Tibial artery (tissue), 4 donors: Measurements from ENCODE around the gene JADE2.
A peak's percentile ranks its signal among the peaks of the same experiment; 100 is the strongest.

Experiments
- DNase-seq, 2 donors: peaks; one replicate each; pipeline ENCODE4 v3.0.0-alpha.2; 2019
- H3K27ac ChIP-seq, 2 donors: fragments of 200-600 bp; sonication (generic) in 1 of 2; 1 replicate in 1 of 2; 2 replicates in 1 of 2; pipeline ENCODE4 v1.5.1; 2018 to 2019; ENCODE audit warnings: mild to moderate bottlenecking in 1 of 2
- H3K27me3 ChIP-seq, 2 donors: fragments of 200-600 bp; sonication (generic) in 1 of 2; one replicate each; pipeline versions ENCODE4 v1.5.1 to v1.6.0; 2016 to 2019
- H3K36me3 ChIP-seq, 3 donors: fragments of 200-600 bp; sonication (generic) in 2 of 3; one replicate each; pipeline ENCODE4 v1.5.1; 2016 to 2019; ENCODE audit warnings: mild to moderate bottlenecking in 2 of 3
- H3K4me1 ChIP-seq, 4 donors: fragments of 200-600 bp; sonication (generic) in 2 of 4; 1 replicate in 3 of 4; 2 replicates in 1 of 4; pipeline ENCODE4 v1.5.1; 2016 to 2019
- H3K4me3 ChIP-seq, 2 donors: fragments of 200-600 bp; sonication (generic) in 1 of 2; 1 replicate in 1 of 2; 2 replicates in 1 of 2; pipeline ENCODE4 v1.5.1; 2018 to 2019; ENCODE audit warnings: mild to moderate bottlenecking in 2 of 2
- H3K9me3 ChIP-seq, 3 donors: fragments of 200-600 bp; sonication (generic) in 1 of 3; one replicate each; pipeline ENCODE4 v1.5.1; 2016 to 2019
- CTCF ChIP-seq, 2 experiments: fragments of 200-600 bp in 1 of 2; fragments of 450-650 bp in 1 of 2; IDR thresholded peaks; one replicate each; pipeline ENCODE4 v1.5.1; 2017 to 2019; ENCODE audit warnings: antibody characterized with exemption in 2 of 2, mild to moderate bottlenecking in 1 of 2, moderate library complexity in 1 of 2
- intact Hi-C: fragments of 100-400 bp; cut with DNase I; formaldehyde crosslinking; loops from one replicate; pipeline ENCODE4 v1.15.0; 2023; ENCODE audit warnings: low total_unique reads

Gene JADE2

GRCh38 chr5:134582941-134583340 lies 57.5 kb downstream of the JADE2 start:
- no peak for DNase-seq
- no peak for TF ChIP-seq CTCF (IDR thresholded peaks at IDR 0.05)
- intact Hi-C loops: no loop called here
- H3K27ac ChIP-seq: no peak overlapping the region
- no peaks in the 10 kb centered on the region for H3K27me3 ChIP-seq
- peaks cover 3 to 26% (median 10%) of the 10 kb centered on the region in 4 donors for H3K4me1 ChIP-seq
- no peaks in the 10 kb centered on the region for H3K9me3 ChIP-seq
- no peak overlapping the region for H3K4me3 ChIP-seq
- peaks cover 13 to 49% (median 21%) of the 10 kb centered on the region in 3 donors for H3K36me3 ChIP-seq

GRCh38 chr5:134583766-134584165 lies 58.3 kb downstream of the JADE2 start:
- peaks cover 3 to 25% (median 10%) of the 10 kb centered on the region in 4 donors for H3K4me1 ChIP-seq
- peaks cover 9 to 40% (median 13%) of the 10 kb centered on the region in 3 donors for H3K36me3 ChIP-seq
- no peak overlapping the region for H3K4me3 ChIP-seq
- H3K9me3 ChIP-seq: no peaks in the 10 kb centered on the region
- H3K27me3 ChIP-seq: no peaks in the 10 kb centered on the region
- no peak overlapping the region for H3K27ac ChIP-seq
- no peak for TF ChIP-seq CTCF (IDR thresholded peaks at IDR 0.05)
- intact Hi-C loops: loop anchor here (2.0 kb wide), 1 partner anchor 285 kb away; no protein-coding TSS in a partner anchor
- DNase-seq: no peak

- TF ChIP-seq CTCF (IDR thresholded peaks at IDR 0.05): no peak
Observed at GRCh38 chr5:134584662-134585061, 59.2 kb downstream of the JADE2 start.

GRCh38 chr5:134585966-134586365 lies 60.5 kb downstream of the JADE2 start:
- Histone ChIP-seq H3K27ac (no peak overlapping the region), H3K27me3 (no peaks in the 10 kb centered on the region), H3K9me3 (no peaks in the 10 kb centered on the region), H3K4me3 (no peak overlapping the region), H3K4me1 (peaks cover 0 to 22% (median 8%) of the 10 kb centered on the region in 4 donors), H3K36me3 (peaks cover 0 to 18% (median 0%) of the 10 kb centered on the region in 3 donors)
- intact Hi-C loops: loop anchor here (2.0 kb wide), 1 partner anchor 287 kb away; no protein-coding TSS in a partner anchor
- TF ChIP-seq CTCF (IDR thresholded peaks at IDR 0.05): no peak
- no peak for DNase-seq

More at GRCh38 chr5:134584662-134585061, 59.2 kb downstream of the JADE2 start:
- Histone ChIP-seq H3K27ac (no peak overlapping the region), H3K36me3 (peaks cover 0 to 31% (median 4%) of the 10 kb centered on the region in 3 donors), H3K27me3 (no peaks in the 10 kb centered on the region), H3K9me3 (no peaks in the 10 kb centered on the region), H3K4me3 (no peak overlapping the region), H3K4me1 (peaks cover 3 to 25% (median 10%) of the 10 kb centered on the region in 4 donors)
- no peak for DNase-seq
- intact Hi-C loops: loop anchor here (2.0 kb wide), 1 partner anchor 286 kb away; no protein-coding TSS in a partner anchor

- H3K27ac ChIP-seq: peak overlapping the region in 1 of 2 donors; percentile 69
- intact Hi-C loops: no loop called here
- H3K27me3 ChIP-seq: no peaks in the 10 kb centered on the region
- H3K4me3 ChIP-seq: peak overlapping the region; percentile 19 to 22
- peak; percentile 82 to 91 for DNase-seq
- H3K9me3 ChIP-seq: no peaks in the 10 kb centered on the region
- peaks cover 0 to 8% (median 0%) of the 10 kb centered on the region in 3 donors for H3K36me3 ChIP-seq
- peak; percentile 72 to 90 for TF ChIP-seq CTCF (IDR thresholded peaks at IDR 0.05)
- peaks cover 0 to 14% (median 4%) of the 10 kb centered on the region in 4 donors for H3K4me1 ChIP-seq
Observed at GRCh38 chr5:134586866-134587524, 61.5 kb downstream of the JADE2 start.
